Measurements from ENCODE around the gene EFCAB5.

GRCh38 chr17:30113213-30113612 is 171.8 kb downstream of the EFCAB5 start:
- TF ChIP-seq CTCF (conservative IDR thresholded peaks at IDR 0.05 in 1 of 2, IDR thresholded peaks at IDR 0.05 in 1 of 2; ENCODE audit: extremely low read depth in 1 of 2, insufficient read depth in 1 of 2, low read depth in 1 of 2, low read length in 2 of 2), result no peak
- TF ChIP-seq EZH2 (IDR thresholded peaks at IDR 0.05; ENCODE audit: borderline replicate concordance, low read length), result no peak
